HG03108 (cell line): Measurements from ENCODE around the gene MPP7.
A peak's percentile ranks its signal among the peaks of the same experiment; 100 is the strongest.
"Not testable (repeated sequence)": the region's sequence is repeated elsewhere in the genome, so short reads cannot be mapped to it uniquely, and the experiment has no call there.

Experiments
- ATAC-seq: cut with Tn5 transposase; IDR thresholded peaks from one replicate; pipeline ENCODE4 v1.9.1; 2021; ENCODE audit warnings: moderate library complexity; ENCODE audit not compliant: unreplicated experiment

The MPP7 gene

DNA sequence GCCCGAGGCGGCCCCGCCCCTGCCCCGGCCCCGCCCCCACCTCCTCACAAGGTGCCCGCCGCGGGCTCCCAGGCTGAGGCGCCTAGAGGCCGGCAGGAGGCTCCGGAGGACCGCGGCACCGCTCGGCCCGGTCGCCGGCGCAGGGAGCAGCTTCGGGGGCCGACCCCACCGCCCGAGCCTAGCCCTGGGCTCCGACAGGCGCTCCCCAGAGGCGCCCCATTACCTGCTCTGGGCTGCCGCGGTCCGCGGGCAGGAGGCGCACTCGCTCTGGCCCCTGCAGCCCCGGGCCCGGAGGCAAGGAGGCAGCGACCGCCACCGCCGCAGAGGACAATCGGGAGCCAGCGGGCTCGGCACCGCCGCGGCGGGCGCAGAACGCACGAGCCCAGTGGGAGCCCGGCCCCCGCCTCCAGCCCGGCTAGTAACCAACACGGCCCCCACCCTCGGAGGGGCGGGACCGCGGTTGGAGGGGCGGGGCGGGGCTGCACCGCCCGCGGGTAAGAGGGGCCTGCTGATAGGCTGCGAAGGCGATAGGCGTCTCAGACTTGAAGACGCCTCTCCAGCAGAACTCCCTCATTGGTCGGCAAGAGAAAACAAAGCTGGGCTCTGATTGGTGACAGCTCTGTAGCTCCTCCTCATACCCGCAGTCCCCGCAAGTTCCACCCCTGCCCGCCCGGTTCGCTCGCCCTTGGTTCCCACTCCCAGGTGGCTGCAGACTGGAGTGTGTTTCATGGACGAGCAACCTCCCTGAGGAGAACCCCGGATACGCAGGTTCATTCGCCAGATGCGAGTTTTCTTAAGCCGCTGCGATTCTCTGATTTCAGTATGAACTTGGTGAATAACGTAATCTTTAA, at the start of gene MPP7:
Gene MPP7, minus strand, starts transcription at position 427 of the 851 bp plus-strand sequence. CDS start 64,460 bp downstream, outside the sequence.
- peak; percentile 100 for ATAC-seq

DNA sequence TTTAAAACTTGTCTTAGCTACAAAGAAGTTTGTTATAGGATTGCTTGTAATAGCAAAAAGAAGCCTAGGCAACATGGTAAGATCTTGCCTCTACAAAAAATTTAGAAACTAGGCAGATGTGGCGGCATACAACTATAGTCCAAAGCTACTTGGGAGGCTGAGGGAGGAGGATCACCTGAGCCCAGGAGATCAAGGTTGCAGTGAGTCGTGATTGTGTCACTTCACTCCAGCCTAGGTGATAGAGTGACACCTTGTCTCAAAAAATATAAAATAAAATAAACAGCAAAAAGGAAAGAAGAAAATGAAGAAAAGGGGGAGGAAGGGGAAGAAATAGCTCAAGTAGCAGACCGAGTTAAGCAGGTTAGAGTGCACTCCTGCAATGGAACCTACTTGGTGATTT, 47.0 kb upstream of the MPP7 start:
- ATAC-seq: no peak

DNA sequence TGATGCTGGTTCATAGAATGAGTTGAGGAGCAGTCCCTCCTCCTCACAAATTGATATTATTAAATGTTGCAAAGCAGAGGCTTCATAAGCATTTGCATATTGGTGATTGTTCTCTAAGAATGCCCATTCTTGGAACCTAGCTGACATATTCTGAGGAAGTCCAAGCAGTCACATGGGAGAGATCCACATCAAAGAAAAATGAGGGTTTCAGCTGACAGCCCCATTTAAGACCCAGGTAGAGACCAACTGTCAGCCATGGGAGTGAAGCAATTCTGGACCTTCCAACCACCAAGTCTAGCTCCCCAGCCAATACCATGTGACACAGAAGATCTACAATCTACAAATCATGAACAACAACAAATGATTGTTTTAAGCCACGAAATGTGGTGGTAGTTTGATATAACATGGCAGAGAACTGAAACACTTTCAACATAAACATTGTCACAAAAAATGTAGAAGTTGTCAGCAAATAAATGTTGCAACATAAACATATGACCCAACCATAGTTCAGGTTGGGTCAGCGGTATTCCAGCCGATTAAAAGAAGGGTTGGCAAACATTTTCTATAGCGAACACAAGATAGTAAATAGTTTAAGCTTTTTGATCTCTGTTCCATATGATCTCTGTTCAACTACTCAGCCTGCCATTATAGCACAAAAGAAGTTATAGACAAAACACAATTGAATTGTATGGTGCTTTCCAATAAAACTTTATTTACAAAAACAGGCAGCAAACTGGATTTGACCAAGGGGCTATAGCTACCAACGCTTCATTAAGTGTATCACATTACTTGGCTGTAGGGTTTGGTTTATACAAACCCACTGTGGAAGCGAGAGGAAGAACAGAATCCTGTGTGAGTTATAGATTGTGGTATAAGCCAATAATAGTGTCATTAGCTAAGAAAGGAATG, 41.4 kb upstream of the MPP7 start:
- ATAC-seq: no peak

DNA sequence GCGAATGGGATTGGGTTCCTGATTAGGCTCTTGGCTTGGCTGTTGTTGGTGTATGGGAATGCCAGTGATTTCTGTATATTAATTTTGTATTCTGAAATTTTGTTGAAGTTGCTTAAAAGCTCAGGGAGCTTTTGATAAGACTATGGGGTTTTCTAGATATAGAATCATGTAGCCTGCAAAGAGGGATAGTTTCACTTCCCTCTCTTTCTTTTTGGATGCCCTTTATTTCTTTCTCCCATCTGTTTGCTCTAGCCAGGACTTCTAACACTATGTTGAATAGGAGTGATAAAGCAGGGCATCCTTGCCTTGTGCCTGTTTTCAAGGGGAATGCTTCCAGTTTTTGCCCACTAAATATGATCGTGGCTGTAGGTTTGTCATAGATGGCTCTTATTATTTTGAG, 40.4 kb upstream of the MPP7 start:
- ATAC-seq: no peak

DNA sequence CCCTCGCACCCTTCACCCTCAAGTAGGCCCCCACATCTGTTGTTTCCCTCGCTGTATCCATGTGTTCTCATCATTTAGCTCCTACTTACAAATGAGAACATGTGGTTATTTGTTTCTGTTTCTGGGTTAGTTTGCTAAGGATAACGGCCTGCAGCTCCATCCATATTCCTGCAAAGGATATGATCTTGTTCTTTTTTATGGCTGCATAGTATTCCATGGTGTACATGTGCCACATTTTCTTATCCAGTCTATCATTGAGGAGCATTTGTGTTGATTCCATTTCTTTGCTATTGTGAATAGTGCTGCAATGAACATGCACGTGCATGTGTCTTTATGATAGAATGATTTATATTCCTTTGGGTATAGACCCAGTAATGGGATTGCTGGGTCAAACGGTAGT, 38.8 kb upstream of the MPP7 start:
- not testable (repeated sequence) for ATAC-seq

DNA sequence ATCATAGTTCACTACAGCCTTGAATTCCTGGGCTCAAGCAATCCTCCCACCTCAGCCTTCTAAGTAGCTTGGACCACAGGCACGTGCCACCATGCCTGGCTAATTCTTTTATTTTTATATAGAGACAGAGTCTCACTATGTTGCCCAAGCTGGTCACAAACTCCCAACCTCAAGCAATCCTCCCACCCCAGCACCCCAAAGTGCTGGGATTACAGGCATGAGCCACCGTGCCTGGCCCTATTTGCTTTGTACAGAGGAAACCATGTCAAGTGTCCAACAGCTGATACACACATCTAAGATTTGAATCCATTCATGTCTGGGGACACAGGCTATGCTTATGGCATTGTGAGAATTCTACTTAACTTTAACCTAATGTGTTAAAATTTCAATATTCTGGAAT, 29.9 kb upstream of the MPP7 start:
- no peak for ATAC-seq

DNA sequence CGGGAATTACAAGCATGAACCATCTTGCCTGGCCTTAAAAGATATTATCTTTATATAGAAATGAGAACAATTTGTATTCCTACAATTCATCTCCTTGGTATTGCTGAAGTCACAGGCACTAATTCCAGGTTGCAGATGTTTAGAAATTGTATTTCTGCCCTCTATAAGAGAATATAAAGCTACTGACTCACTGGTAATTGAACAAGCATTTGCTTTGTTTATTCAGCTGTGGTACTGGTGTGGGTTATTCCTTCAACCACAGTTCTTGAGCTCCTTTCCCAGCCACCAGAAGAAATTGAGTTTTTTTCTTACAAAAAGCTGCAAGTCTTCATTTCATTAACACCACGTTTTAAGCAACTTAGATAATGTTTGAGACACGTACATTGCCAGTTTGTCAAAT, 29.0 kb upstream of the MPP7 start:
- no peak for ATAC-seq

DNA sequence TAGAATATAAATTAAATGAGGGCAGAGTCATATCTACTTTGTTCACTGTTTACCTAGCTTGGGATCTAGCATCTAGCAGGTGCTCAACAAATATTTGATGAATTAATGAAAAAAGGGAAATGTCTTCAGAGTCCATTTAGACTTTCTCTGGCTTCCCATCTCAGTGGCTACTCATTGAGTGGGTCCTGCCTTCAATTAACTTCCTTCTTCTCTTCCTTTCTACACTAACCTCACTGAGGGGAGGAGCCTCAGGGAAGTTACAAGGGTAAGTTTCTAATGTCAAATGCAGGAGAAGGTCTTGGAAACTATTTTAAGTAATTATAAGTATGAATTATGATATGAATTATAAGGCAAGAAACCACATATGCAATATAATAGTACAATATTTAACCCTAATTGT, 28.2 kb upstream of the MPP7 start:
- ATAC-seq: no peak

DNA sequence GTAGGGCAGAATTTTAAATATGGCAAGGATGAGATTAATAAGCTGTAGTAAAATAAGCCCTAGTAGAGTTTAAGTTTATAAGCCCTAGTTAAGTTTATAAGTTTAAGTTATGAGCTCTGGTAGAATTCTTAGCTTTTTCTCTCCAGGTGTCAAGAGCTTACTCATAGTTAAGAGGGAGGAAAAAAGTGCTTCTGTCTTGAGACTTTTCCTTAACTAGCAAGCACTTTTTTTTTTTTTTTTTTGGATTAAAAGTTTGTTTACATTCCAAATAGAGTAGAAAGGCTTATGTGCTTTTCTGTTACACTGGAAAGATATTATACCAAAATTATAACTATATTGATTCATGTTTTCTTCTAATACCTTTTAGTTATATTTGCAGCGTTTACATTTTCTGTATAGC, 25.5 kb upstream of the MPP7 start:
- no peak for ATAC-seq

DNA sequence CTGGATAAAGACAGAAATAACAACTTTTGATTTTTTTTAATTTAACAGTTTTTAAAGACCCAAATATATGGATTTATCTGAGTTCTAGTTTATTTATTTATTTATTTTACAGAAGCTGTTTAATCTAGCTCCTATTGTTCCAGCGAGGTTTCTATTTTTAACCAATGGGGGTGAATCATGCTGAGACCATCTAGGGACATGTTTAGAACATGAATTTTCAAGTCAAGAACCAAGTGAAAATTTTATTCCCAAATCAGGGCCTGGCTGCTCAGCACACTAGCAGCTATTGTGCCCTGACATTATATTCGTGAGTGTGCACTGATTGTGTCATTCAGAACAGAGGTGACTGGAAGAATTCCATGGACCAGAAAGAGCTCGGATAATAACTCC, 24.6 kb upstream of the MPP7 start:
- no peak for ATAC-seq

DNA sequence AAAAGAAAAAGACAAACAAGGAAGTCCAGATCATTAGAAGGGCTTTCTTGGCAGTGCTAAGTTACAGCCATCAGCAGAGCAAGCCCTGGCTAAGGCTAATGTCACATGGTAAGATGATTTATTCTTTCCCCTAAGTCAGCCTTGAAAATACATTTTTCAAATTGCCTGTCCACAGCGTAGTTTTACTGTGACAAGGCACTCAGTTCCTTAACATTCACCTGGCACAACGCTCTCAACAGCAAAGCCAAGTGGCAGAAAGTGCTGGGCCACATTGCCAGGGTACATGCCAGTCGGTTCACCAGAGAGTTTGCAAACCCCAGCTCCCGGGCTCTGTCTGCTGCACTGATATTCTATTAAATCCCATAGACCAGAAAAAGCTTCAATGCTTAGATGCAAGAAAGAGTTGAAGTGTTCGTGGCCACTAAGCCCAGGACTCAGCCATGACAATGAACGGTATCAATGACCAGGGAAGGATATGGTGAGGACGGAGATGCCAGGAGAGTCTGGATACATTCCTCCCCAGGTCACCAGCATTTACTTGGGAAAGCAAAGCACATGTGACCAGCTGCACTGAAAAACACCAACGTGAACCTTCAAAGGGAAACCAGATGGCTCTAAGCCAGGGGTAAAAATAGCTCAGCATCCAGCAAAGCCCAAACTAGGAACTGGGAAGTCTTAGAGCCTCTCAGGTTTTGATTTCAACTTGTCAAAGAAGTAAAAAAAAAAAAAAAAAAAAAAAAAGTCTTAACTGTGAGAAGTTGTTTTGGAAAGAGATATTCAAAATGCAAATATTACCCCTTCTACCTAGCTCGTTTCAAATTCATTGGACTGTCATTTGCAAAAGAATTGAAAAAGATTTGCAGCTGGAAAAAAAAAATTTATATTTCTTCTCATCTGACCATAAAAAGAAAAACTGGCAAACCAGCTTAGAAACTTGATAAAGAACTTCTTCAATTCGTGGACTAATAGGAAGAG, 23.9 kb upstream of the MPP7 start:
- ATAC-seq: no peak

DNA sequence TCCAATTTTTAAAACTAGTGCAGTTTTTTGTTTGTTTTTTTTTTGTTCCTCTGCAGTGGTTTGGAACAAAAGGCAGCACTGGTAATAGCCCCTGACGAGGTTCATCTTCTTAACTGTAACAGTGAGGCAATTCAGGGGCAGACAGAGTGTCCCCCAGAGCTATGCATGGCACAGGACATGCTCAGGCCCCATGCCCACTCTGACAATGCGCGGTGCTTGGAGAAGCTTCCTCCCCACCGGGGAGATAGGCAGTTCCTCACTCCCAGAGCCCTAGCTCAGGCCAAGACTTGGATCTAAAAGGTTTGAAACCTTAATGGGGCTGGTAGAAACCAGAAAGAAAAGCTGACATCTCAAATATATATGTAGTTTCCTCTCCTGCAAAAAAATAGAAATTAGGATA, 17.9 kb upstream of the MPP7 start:
- no peak for ATAC-seq

DNA sequence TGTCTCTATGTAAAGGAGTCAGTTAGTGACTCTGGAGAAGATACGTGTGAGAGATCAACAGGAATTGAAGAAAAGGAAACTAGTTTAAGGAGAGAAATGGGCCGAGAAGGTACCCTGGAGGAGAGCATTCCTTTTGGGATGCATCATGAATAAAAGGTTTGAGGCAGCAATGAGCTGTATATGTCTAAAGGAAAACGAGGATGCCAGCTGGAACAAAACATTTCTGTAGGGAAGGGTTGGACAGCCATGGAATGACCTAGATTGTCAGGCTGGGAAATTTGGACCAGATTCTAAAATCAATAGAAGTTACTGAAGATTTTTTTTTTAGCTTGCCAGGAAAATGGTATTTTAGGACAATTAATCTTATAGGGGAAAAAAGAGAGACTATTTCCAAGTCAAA, 17.2 kb upstream of the MPP7 start:
- ATAC-seq: no peak

DNA sequence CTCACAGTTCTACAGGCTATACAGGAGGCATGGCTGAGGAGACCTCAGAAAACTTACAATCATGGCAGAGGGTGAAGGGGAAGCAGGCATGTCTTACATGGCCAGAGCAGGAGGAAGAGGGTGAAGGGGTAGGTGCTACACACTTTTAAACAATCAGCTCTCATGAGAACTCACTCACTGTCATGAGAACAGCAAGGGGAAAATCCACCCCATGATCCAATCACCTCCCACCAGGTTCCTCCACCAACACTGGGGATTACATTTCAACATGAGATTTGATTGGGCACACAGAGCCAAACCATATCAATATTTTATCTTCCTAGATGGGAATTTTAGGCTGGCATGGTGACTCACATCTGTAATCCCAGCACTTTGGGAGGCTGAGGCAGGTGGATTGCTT, 16.2 kb upstream of the MPP7 start:
- ATAC-seq: not testable (repeated sequence)

DNA sequence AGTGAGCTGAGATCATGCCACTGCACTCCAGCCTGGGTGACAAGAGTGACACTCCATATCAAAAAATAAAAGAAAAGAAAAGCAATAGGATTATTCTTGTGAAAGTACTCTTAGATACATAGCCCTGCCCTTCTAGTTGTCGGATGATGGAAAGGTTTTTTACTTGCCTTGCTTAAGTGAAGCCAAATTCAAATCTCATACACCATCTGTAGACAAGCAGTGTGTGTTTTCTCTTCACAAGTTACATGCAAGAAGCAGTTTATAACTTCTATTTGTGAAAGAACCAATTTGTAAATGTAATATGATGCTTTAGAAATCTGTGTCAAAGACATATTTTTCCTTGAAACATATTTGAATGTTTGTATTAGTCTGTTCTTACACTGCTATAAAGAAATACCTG, 15.8 kb upstream of the MPP7 start:
- ATAC-seq: no peak

DNA sequence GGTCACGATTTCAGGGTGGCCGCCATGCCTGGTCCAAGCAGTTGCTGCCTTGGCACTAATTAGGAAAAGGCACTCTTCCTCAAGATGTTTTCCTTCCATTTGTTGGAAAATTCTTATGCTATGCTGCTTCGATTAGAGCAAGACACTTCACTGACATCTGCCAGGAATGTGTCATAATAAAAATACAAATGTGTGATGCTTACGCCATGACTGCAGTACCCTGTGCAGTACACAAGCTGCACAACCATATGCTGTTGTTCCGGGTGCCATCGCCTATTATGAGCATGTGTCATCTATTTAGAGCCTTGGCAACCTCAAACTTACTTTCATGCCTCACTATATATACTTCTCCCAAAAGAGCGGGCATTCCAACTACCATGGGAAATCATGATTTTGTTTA, 14.9 kb upstream of the MPP7 start:
- ATAC-seq: no peak

DNA sequence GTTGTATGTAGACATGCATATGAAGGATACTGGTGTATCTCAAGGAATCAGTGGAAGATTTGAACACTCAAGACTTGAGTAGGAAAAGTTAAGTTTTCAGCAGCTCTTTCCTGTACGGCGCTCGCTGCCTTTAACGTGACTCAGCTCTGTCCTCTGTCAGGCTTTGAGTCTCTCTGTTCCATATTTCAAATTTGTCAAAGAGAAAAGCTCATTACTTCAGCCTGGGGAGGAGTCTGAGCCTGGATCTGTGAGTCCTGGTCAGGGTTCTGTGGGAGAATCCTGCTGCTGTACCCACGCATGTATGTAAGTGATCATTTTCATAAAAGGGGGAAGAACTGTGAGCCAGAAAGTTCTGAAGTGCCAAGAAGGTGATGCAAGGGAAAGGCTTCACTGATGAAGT, 13.8 kb upstream of the MPP7 start:
- no peak for ATAC-seq

DNA sequence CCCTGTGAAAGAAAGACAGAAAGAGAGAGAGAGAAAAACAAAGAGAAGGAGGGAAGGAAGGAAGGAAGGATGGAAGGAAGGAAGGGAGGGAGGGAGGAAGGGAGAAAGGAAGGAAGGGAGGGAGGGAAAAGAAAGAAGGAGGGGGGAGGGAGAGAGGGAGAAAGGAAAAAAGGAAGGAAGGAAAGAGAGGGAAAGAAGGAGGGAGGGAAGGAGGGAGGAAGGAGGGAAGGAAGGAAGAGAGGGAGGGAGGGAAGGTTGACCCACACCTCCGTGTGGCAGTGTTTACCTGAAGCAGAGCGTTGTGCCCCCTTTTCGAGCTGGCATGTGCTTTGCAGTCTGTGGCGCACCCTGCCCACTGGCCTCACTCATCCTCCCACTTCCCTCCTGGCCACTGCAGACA, 12.3 kb upstream of the MPP7 start:
- ATAC-seq: no peak

DNA sequence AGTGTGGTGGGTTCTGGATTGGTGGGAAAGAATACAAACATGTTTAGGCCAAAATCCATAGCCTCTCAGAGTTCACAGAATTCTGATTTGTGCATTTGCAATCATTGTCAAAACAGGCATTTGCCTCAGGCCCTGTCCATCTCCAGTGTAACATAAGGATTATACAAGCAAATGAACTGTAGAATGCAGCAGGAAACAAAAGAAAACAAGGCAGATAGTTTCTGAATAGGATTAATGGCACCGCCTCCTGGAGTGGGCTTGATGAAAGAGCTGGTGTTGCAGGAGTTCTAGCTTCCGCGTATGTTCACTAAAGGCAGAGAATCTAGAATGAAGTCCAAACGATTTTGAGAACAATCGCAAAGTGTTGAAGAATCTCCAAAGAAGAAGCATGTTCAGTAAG, 11.3 kb upstream of the MPP7 start:
- no peak for ATAC-seq

DNA sequence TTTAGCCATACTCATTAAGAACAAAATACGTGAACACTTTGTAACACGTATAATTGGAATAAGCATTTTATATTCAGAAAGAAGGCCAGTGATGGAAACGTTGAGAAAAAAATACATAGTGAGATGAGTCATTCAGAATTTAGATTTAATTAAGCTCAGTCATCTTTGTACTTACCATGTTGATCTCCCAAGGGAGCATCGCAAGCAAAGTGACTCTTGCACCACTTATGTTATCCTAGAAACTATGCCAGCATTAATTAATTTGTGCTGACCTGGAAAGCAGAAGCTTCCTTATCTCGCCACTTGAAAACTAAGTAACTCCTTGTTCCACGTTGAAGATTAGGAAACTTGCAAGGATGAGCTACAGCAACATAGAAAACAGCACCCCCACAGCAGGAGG, 9.7 kb upstream of the MPP7 start:
- ATAC-seq: no peak

DNA sequence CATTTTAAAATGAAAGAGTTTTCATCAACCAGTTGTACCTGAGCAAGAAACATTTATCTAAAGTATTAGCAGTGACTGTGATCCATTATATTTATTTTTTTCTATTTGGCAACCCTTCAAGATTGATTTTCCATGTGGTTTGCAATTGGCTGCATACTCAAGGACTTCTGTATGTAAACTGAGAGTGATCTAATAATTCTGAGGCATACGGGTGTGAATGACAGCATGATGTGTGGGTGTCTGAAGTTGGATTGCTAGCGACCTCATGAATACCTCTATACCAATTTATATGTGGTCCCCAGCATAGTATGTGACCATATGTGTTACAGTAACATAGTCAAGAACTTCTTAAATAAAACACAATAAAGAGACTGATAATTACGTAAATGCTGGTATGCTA, 8.2 kb upstream of the MPP7 start:
- no peak for ATAC-seq
